ENCODE measurements around the gene CRADD.
"Not testable (repeated sequence)": the region's sequence is repeated elsewhere in the genome, so short reads cannot be mapped to it uniquely, and the experiment has no call there.

The CRADD gene

DNA sequence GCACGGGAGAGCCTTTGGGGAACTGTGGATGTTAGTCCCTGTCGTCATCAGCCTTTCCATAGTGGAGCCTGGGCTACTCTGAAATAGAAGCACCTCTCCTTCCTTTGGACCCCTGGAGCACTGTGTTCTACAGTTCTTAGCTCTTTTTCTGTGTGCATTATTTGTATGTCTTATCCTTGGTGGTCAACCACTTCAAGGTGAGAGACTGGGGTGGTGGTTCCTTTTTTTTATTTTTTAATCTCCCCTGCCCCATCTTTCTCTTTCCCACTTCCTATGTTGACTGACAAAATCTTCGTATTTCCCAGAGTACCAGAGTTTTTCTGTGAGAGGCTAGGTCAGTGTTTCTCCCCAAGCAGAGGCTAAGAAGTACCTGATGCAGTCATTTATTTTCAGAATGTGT lies 111.7 kb downstream of the CRADD start:
- TF ChIP-seq GATA1 (IDR thresholded peaks at IDR 0.05; ENCODE audit: low read depth, low read length) (no peak), POLR2A (IDR thresholded peaks at IDR 0.05; ENCODE audit: low read length) (no peak)

DNA sequence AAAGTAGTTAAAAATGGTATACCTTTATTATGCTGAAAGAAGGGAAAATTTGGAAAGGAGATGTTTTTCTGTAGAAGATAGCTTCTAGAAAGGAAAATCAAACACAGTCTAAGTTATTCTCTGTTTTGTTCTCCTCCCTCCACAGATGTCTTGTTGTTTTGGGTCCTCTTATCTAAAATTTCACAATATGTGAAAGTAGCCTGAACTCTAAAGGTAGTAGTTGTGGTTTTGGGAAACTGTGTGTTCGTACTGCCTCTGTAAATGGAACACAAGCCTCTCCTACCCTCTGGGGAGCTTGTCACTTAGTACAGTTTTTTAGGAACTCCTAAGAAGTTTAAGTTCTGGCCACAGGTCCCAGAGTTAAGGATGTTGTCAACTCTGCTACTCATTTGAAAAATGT lies 112.6 kb downstream of the CRADD start:
- no peak for TF ChIP-seq GATA1 (IDR thresholded peaks at IDR 0.05; ENCODE audit: low read depth, low read length)
- no peak for TF ChIP-seq POLR2A (IDR thresholded peaks at IDR 0.05; ENCODE audit: low read length)

More for the DNA sequence above, 111.7 kb downstream of the CRADD start:
- DNase-seq: no peak

DNA sequence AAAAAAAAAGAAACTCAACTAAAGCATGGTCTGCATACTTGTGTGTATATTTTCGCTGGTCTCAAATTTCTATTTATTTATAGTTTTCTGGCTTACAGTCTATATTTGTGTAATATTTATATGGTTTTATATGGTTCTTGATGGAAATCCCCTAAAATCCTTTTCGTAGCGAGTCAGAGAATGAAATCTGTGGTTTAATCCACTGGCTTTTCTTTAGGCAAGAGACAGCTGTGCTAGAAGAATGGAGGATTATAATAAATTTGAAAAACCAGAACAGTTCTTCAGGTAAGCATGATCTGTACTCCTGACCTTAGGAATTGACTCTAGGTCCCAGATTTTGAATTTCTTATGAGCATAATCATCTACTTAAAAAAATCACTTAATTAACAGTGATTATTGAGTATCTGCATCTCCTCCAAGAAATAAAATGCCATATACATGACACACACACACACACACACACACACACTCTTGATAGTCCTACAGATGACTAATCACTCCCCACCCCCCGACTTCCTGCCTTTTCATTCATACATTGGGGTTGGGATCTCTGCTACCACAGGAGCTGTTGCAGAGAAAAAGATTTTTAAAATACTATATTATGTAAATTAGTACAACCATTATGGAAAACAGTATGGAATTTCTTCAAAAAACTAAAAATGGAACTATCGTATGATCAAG lies 113.4 kb downstream of the CRADD start:
- no peak for DNase-seq

More for the DNA sequence above, 112.6 kb downstream of the CRADD start:
- DNase-seq: no peak

DNA sequence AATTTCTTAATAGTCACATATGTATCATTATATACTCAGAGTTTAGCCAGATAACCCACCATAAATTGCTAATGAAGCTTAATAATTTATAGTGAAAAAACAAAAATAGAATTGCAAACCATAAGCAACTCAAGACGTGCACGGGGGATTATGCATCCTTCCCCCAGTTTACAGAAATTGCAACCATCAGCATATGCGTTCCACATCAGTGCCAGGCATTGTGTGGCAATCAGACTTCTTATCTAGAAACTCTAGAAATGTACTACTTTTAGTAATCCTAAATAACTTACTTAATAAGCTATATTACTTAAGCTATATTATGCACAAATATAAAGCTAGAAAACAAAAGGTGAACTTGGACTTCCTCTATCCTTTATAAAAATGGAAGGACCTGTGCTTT lies 115.8 kb downstream of the CRADD start:
- no peak for TF ChIP-seq POLR2A (IDR thresholded peaks at IDR 0.05; ENCODE audit: low read length)
- no peak for TF ChIP-seq GATA1 (IDR thresholded peaks at IDR 0.05; ENCODE audit: low read depth, low read length)
- no peak for DNase-seq

More for the DNA sequence above, 113.4 kb downstream of the CRADD start:
- TF ChIP-seq POLR2A (IDR thresholded peaks at IDR 0.05; ENCODE audit: low read length): no peak

DNA sequence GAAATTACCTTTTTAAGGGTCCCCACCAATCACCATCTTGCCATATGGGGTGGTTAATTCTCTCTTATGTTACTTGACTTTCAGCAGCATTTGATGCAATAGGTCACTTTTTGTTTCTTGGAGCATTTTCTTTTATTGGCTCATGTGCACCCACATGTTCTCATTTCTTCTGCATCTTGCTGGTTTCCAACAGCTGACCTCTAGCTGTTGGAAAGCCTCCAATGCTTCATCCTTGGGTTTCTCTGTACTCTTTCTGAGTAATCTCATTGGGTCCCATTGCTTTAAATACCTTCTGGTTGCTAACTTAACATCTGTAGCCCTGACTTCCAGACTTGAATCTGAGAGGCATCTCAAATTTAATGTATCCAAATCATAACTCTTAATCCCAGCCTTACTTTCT lies 116.8 kb downstream of the CRADD start:
- DNase-seq: no peak

DNA sequence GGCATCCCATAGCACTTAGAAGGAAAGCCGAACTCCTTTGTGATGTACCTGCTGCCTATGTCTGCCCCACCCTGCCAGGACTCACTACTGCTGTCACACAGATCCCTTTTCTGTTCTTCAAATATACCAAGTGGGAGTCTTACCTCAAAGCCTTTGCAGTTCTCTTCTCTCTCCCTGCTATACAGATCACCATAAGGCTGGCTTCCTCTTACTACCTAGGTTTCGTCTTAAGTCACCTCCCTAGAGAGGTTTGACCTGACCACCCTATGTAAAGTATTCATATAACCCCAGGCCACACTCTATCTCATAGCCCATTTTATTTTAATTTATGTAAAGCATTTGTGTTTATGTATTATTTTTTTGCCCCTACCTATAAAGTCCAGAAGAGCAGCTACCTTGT lies 117.6 kb downstream of the CRADD start:
- no peak for TF ChIP-seq POLR2A (IDR thresholded peaks at IDR 0.05; ENCODE audit: low read length)
- no peak for TF ChIP-seq GATA1 (IDR thresholded peaks at IDR 0.05; ENCODE audit: low read depth, low read length)
- DNase-seq: no peak

More for the DNA sequence above, 116.8 kb downstream of the CRADD start:
- TF ChIP-seq GATA1 (IDR thresholded peaks at IDR 0.05; ENCODE audit: low read depth, low read length): no peak
- no peak for TF ChIP-seq POLR2A (IDR thresholded peaks at IDR 0.05; ENCODE audit: low read length)

DNA sequence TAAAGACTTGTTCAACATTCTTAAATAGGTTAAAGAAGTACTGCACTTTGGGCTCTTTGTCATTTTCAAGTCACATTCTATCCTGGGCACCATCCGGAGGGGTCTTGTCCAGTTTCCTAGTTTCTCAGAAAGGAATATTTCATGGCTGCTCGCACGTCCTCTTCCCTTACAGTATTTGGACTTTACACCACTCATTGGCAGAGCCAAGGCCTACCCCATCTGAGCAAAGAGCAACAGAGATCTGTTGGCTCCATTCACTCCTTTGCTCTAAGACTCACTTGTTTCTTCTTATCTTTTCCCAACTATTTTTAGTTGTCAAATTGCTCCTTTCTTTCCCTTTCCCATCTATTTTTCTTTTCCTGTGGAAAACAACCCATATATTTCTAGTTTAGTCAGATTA lies 118.2 kb downstream of the CRADD start:
- TF ChIP-seq POLR2A (IDR thresholded peaks at IDR 0.05; ENCODE audit: low read length) (no peak), GATA1 (IDR thresholded peaks at IDR 0.05; ENCODE audit: low read depth, low read length) (no peak)
- no peak for DNase-seq

DNA sequence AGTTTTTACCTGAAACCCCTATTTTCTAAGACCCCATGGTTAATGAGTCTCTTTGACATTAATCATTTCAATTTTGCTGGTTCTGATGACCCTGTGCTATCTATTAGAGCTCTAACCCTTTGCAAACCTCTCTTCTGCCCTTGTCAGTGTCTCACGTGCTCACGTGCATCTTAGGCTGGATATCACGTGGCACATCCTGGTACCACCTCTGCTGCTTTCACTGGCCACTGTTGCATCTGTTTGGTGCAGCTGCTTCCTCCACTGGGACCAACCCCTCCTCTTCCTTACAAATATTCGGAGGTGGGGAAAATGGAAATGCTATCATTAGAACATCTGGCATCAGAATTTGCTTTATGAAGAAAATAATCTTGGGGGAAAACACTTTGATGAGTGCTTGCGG lies 119.6 kb downstream of the CRADD start:
- DNase-seq: no peak
- TF ChIP-seq GATA1 (IDR thresholded peaks at IDR 0.05; ENCODE audit: low read depth, low read length): no peak
- TF ChIP-seq POLR2A (IDR thresholded peaks at IDR 0.05; ENCODE audit: low read length): no peak

DNA sequence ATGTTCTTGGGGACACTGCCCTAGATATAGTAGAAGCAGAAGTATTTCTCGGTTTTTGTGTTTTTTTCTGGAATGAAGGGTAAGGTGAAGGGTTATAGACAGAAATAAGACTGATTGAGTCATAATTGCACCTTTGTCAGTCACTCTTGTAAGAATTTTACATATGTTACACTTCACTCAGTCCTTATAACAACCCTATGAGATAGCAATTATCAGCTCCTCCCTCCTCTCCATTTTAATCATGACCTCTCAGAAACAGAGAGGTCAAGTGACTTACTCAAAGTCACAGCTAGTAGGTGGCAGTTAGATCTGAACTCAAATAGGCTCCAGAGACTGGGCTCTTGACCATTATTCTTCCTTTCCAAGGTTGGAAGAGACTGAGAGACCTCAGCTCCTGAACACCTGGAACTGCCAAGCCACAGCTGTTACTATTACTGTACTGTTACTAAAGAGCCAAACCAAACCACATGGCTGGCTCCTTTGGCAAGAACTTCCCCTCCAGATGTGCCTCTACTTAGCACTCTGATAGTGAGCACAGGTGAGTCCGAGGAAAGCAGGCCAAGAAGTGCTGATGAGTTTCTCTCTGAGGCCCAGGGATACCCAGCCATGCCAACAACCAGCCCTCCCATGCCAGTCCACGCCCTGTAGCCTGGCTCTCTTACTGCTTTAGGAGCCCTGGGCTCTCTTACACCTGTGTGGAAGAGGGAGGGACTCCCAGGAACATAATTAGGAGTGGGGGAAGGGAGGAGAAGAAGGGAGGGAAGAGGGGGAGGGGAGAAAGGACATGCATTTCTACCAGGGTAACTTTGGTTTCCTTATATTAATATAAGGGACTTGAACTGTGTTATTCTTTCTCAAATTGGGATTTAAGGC lies 121.3 kb downstream of the CRADD start:
- TF ChIP-seq POLR2A (IDR thresholded peaks at IDR 0.05; ENCODE audit: low read length) (no peak), GATA1 (IDR thresholded peaks at IDR 0.05; ENCODE audit: low read depth, low read length) (no peak)
- peak in 1 of 2 experiments; percentile 7 for DNase-seq

DNA sequence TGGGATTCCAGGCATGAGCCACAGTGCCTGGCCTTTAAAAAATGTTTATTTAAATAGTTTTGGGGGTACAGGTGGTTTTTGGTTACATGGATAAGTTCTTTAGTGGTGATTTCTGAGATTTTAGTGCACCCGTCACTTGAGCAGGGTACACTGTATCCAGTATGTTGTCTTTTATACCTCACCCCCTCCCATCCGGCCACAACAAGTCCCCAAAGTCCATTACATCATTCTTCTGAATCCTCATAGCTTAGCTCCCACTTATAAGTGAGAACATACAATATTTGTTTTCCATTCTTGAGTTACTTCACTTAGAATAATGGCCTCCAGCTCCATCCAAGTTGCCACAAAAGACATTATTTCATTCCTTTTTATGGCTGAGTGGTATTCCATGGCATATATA lies 124.5 kb downstream of the CRADD start:
- DNase-seq: not testable (repeated sequence)

DNA sequence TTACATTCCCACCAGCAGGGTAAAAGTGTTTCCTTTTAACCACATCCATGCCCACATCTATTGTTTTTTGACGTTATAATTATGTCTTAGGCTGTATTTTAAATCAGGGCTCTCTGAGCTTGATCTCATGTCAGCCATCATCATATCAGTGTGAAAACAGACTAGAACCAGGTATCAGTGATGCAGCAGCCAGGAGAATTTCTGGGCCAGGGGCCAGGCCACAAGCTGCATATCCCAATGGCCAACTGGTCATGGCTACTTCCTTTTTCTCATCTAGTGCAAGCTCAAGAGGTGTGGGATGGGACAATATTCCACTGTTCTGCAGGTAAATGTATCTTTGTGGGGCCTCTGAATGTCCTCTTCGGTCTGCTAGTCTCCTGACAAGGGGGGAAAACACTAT lies 125.1 kb downstream of the CRADD start:
- TF ChIP-seq GATA1 (IDR thresholded peaks at IDR 0.05; ENCODE audit: low read depth, low read length): no peak

DNA sequence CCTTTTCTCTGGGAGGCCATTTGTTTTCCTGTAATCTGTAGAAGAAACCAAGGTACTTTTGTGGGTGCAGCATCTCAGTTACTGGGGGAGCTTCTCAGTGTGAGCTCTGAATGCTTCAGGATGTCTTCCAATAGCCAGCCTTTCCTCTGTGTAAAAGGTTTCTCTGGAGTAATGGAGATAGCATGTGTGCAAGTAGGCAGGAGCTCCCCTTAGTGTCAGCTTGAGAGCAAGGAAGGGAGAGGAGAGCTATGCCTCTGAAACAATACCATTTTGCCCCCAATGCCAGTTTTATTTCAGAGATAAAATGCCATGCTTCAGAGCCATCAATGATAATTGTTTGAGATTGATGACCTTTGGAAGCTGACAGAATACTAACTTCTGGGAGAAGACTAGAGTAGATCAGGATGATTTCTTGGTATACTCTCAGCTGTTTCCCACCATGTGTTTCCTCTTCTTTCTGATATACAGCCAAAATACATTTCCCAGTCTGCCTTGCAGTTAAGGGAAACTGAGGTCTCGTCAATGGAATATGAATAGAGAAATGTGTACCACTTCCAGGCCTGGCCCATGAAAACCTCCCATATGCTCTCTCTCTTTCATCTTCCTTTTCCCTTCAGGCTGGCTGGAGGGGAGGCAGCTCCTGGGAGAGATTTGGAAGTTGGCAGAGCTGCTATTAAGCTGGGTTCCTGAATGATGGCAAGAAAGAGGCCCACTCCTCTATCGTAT lies 125.7 kb downstream of the CRADD start:
- no peak for DNase-seq
- TF ChIP-seq POLR2A (IDR thresholded peaks at IDR 0.05; ENCODE audit: low read length) (no peak), GATA1 (IDR thresholded peaks at IDR 0.05; ENCODE audit: low read depth, low read length) (no peak)

More for the DNA sequence above, 125.1 kb downstream of the CRADD start:
- peak; percentile 13 to 50 for DNase-seq

DNA sequence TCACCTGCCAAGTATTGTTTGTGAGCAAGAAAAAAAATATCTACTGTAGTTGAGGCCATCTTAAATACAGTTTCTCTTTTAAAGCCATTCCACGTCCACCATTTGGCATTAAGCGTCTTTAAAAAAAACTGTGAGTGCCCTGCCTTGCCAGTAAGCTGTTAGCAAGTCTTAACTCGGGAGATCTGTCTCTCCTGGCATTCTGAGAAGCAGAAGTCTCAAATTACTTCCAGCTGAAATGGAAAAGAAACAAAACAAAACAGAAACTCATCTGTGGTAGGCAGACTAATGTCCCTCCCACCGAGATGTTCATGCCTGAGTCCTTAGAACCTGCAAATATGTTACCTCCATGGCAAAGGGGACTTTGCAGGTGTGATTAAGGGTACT lies 126.2 kb downstream of the CRADD start:
- DNase-seq: no peak
- no peak for TF ChIP-seq GATA1 (IDR thresholded peaks at IDR 0.05; ENCODE audit: low read depth, low read length)
- TF ChIP-seq POLR2A (IDR thresholded peaks at IDR 0.05; ENCODE audit: low read length): no peak

DNA sequence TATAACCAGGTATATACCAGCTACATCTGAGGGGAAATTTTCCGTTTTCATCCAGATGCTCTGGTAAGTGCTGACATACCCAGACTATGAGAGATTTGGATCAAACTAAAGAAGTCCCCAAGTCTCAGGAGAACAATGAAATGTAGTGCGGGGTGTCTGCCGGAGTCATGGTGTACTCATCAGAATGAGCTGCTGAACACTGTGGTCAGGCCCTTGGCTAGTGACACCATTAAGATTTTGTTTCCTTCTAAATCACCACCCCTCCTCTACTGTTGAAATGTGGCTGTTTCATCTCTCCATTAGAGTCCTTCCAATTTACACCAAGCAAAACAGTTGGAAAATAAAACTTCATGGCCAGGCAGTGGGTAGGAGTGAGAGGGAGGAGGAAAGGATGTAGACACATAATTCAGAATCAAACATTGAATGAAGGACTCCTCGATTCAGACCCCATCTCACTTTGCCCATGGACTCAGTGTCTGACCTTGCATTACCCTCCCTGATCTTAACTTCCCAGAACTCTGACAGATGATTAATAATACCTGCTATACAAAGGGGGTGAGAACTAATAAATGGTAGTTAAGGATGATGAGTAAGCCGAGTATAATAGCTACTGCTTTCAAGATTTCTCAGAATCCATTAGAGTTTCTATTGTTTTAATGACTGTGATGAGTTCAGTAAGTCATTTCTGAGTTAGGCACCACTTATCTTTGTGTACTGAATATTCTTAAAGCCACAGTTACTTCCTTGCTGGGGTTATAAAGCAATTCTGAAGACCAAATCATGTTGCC lies 127.4 kb downstream of the CRADD start:
- TF ChIP-seq POLR2A (IDR thresholded peaks at IDR 0.05; ENCODE audit: low read length) (no peak), GATA1 (IDR thresholded peaks at IDR 0.05; ENCODE audit: low read depth, low read length) (no peak)
- DNase-seq: no peak
